IPS-11a (cell line): ENCODE results near the gene ACSM3.
"Not testable (repeated sequence)": the region's sequence is repeated elsewhere in the genome, so short reads cannot be mapped to it uniquely, and the experiment has no call there.

ENCODE experiments used
- H3K4me3 ChIP-seq: one replicate; pipeline ENCODE4 v1.5.1; 2013; ENCODE audit warnings: low read depth, low read length, control low read depth

The ACSM3 gene

DNA sequence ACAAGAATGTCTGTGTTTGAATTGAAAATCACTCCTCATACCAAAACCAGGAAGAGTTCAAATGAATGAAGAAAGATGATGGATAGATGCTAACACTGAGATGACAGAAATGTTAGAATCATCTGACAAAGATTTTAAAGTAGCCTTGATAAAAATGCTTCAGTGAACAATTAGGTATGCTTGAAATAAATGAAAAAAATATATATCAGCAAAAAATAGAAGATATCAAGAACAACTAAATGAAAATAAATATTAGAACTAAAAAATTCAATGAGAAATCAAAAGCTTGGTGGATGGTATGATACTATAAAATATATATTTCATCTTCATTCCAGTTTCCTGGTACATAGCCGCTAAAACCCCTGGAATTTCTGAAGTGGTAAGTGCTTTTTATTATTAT lies 8.6 kb upstream of the ACSM3 start:
- no peak overlapping the region for H3K4me3 ChIP-seq

DNA sequence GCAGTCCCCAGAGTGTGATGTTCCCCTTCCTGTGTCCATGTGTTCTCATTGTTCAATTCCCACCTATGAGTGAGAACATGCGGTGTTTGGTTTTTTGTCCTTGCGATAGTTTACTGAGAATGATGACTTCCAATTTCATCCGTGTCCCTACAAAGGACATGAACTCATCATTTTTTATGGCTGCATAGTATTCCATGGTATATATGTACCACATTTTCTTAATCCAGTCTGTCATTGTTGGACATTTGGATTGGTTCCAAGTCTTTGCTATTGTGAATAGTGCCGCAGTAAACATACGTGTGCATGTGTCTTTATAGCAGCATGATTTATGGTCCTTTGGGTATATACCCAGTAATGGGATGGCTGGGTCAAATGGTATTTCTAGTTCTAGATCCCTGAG lies 8.0 kb upstream of the ACSM3 start:
- not testable (repeated sequence) for H3K4me3 ChIP-seq

DNA sequence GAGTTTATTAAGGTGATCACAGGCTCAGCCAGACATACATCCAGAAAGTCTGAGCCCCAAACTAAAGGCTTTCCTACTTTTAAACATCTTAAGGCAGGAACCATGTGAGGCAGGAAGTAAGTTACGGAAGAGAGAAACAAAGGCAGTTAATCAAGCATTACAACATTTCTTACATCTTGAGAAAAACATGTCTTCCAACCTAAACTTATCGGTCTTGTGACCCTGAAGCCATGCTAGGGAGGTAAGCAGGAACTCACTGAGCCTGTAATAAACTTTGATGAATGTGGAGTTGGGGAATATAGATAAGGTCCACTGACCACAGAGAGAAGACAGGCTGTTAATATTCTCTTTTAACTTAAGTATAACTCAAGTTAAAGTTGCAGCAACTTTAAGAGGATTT lies 3.5 kb upstream of the ACSM3 start:
- no peak overlapping the region for H3K4me3 ChIP-seq

DNA sequence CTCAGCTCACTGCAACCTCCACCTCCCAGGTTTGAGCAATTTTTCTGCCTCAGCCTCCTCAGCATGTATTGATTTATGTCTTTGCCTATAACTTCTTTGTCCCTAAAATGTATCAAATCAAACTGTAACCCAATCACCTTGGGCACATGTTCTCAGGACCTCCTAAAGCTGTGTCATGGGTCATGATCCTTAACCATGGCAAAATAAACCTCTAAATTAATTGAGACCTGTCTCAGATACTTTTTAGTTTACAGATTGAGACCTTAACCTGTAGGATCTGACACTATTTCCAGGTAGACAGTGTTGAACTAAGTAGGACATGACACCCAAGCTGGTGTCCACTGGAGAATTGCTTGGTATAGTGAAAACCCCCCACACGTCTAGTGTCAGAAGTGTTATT lies 2.6 kb upstream of the ACSM3 start:
- no peak overlapping the region for H3K4me3 ChIP-seq

DNA sequence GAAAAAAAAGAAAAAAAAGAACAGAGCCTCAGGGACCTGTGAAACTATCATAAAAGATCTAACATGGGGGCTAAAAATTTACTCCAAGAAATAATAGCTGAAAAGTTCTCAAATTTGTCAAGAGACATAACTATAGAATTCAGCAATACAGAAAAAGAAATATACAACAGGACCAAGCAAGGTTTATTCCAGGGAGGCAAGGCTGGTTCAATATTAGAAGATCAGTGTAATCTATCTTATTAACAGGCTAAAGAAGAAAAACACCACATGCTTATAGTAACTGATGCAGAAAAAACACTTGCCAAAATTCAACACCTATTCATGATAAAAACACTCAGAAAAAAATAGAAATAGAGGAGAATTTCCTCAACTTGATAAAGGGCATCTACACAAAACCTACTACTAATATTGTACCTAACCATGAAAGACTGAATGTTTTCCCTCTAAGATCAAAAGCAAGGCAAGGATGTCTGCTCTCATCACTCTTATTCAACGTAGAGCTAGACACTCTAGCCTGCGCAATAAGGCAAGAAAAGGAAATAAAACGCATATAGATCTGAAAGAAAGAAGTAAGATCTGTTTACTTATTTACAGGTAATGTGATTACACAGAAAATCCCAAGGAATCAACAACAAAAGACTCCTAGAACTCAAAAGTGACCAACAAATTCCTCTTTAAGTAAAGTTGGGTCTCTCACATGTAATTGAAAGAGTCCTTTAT lies 1.2 kb upstream of the ACSM3 start:
- H3K4me3 ChIP-seq: no peak overlapping the region

DNA sequence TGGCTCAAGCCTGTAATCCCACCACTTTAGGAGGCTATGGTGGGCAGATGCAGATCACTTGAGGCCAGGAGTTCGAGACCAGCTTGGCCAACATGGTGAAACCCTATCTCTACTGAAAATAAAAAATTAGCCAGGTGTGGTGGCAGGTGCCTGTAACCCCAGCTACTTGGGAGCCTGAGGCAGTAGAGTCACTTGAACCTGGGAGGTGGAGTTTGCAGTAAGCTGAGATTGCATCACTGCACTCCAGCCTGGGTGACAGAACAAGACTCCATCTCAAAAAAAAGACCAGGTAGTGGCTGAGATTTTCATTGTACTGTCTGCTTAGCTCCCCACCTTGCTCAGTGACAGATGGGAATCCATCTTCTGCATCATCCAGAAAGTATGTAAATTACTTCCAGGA lies 634 bp downstream of the ACSM3 start:
- not testable (repeated sequence) for H3K4me3 ChIP-seq

DNA sequence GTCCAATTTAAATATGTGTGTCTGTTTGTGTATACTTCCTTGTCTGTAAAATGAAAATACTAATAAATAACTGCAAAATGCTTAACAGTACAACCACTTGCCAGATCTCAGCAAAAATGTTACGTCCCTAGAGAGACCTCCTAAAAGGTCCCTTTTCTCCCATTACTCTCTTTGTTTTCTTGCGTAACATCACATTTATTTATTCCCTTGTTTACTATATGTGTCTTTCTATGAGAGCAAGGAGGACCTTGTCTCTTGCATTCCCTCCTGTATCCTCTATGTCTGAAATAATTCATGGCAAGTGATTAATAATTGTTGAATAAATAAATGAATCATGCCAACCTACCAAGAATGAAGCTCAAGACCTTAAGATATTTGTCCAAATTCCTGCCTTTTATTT lies 1.9 kb downstream of the ACSM3 start:
- no peak overlapping the region for H3K4me3 ChIP-seq

DNA sequence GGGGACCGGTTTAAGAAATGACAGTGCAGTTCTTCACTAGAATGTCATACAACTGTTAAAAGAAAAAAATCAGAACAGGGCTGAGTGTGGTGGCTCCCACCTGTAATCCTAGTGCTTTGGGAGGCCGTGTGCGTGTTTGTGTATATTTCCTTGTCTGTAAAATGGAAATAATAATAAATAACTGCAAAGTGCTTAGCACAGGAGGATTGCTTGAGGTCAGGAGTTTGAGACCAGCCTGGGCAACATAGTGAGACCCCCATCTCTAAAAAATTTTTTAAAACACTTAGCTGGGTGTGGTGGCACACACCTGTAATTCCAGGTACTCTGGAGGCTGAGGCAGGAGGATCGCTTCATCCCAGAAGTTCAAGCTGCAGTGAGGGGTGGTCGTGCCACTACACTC lies 2.5 kb downstream of the ACSM3 start:
- H3K4me3 ChIP-seq: no peak overlapping the region

DNA sequence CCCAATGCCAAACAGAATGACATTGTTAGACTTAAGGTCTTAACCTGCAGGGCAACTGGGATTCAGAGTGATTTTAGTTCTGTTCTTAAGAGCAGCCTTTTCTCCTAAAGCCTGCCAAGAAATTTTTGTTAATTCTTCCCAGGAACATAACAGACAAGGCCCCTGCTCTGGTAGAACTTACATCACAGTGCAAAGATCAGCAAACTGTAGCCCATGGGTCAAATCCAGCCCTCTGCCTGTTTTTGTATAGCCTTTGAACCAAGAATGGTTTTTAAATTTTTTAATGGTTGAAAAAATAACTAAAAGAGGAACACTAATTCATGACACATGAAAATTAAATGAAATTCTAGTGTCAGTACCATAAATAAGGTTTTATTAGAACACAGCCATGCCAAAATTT lies 3.8 kb downstream of the ACSM3 start:
- H3K4me3 ChIP-seq: no peak overlapping the region

DNA sequence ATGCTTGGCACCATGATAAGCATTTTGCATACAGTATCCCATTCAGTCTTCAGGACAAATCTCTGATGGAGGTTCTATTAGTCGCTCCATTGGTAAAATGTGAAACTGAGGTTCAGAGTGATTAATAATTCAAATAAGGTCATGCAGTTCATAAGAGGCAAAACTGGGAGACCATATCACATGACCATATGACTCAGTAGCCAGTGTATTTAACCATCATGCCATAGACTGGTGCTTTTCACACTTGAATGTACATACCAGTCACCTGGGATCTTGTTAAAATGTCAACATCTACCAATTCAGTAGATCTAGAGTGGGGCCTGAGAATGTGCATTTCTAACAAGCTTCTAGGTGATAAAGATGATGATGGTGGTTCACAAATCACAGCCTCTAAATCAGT lies 4.3 kb downstream of the ACSM3 start:
- H3K4me3 ChIP-seq: no peak overlapping the region

DNA sequence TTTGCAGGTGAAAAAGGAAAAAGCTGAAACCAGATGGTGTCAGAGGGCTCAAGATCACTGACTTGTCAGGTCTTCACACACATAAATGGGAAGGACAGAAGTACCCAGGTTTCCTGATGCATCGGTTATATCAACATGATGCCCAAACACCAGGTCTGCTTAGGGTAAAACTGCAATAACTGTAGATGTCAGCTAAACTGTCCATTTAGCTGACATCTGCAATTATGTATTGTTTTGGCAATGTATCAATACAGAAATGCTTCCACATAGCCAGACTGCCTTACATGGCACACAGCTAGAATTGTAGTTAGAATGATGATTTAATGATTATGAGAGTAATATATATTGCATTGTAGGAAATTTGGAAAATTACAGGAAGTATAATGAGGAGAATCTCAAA lies 5.0 kb downstream of the ACSM3 start:
- H3K4me3 ChIP-seq: no peak overlapping the region

DNA sequence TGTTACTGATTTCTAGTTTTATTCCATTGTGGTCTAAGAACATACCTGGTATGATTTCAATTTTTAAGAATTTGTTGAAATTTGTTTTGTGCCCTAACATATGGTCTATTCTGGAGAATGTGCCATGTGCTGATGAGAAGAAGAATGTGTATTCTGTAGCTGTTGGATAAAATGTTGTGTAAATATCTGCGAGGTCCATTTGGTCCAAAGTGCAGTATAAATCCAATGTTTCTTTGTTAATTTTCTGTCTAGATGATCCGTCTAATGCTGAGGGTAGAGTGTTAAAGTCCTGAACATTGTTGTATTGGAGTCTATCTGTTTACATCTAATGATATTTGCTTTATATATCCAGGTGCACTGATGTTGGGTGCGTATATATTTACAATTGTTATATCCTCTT lies 9.9 kb downstream of the ACSM3 start:
- H3K4me3 ChIP-seq: no peak overlapping the region

DNA sequence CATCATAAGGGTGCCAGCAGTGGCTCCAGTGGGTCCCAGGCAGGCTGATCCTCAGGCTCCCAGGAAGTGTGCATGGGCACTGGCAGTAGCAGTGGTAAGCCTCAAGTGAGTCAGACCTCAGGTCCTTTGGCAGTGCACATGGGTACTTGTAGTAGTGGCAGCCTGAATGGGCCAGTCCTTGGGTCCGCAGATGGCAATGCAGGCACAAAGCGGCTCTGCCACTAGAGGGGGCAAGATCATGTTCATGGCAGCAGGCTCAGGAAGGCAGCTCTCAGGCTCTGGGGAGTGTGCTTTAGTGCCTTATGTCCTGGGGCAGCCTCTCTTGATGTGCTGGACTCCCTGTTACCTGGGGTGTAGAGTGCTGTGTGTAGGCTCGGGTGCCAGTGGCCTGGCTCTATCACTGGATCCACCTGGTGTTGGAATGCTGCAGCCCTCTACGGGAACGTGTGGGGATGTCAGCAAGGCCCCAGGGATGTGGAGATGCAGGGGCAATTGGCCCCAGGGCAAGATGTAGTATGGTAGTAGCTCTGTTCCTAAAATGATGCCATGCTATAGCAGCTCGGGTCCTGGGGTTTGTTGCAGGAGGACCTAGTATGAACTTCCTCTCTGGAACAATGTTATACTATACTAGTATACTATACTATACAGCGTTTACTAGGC lies 11.0 kb downstream of the ACSM3 start:
- H3K4me3 ChIP-seq: no peak overlapping the region

DNA sequence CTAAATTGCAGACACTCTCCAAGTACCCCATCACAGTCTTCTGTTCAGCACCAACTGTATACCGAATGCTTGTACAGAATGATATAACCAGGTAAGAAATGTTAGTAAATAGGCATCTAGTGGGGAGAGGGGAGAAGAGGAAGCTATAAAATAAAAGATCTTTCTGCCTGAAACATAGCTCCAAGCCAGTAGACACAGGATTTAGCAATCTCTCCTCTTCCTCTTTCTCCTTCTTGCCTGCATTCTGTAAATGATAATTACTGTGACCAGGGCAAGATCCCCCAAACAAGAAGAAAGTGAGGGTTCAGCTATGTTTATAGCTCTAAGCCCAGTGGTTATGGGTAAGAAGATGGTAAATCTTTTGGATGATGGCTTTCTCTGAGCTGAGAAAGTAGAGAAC lies 17.9 kb downstream of the ACSM3 start:
- no peak overlapping the region for H3K4me3 ChIP-seq

DNA sequence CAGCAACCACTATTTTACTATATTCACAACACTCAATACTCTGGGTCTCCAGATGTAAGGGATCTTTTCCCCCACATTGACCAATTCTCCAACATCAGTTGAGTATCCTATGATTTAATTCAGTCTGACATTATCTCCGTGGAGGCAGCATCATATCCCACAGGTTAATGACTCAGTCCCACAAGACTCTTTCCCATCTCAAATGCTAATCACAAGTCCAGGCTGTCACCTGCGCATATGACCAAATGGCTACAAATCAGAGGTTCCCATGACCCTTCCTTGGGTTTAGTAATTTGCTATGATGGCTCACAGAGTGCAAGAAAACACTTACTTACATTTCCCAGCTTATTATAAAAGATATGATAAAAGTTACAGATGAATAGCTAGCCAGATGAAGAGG lies 18.7 kb downstream of the ACSM3 start:
- H3K4me3 ChIP-seq: no peak overlapping the region

DNA sequence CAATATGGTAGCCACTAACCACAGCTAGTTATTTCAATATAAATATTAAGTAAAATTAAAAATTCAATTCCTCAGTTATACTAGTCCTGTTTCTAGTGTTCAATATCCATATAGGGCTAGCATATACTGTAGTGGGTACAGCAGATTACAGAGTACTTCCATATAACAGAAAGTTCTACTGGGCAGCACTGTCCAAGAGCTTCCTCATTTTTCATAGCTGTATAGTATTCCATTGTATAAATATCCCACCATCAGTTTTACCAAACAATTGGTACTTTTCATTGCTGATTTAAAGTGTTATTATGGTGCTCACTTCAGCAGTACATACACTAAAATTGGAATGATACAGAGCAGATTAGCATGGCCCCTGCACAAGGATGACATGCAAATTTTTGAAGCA lies 20.4 kb downstream of the ACSM3 start:
- no peak overlapping the region for H3K4me3 ChIP-seq

DNA sequence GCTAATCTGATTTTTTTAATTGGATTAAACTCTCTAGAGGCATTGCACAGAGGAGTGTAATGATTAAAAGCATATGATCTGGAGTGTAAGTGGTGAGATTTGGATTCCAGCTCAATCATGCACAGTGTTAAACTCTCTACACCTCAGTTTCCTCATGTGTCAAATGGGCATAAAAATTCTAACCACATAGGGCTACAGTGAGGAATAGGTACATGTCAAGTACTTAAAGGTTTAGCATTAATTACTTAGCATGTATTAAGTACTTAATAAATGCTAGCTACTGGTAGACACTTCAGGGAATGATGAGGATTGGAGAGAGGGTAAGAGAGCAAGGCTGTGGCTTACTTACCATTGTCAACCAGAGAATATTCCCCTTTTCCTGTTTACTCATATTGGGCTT lies 25.3 kb downstream of the ACSM3 start:
- H3K4me3 ChIP-seq: no peak overlapping the region

DNA sequence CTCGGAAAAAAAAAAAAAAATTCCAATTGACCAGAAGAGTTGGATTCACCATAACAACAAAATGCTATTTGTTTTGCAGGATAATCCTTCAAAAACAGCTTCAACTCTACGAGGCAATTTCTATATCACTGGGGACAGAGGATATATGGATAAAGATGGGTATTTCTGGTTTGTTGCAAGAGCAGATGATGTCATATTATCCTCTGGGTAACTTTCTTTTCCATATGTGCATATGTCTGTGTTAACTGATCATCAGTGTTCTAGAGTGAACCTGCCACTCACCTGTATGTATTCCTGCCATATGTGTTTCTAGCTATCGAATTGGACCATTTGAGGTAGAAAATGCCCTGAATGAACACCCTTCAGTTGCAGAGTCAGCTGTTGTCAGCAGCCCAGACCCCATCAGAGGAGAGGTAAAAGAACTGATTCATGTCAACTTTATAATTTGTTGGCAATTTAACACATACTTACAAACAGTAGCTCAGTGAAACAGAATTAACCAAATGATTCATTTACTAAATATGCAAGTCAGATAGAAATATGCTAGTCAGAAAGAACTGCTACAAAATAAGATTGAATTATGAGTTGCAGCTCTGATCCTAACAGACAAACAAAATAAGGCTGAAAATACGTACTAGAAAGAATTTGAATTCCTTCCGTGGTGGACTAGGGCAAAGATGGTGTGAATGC lies 28.3 kb downstream of the ACSM3 start:
- H3K4me3 ChIP-seq: no peak overlapping the region

DNA sequence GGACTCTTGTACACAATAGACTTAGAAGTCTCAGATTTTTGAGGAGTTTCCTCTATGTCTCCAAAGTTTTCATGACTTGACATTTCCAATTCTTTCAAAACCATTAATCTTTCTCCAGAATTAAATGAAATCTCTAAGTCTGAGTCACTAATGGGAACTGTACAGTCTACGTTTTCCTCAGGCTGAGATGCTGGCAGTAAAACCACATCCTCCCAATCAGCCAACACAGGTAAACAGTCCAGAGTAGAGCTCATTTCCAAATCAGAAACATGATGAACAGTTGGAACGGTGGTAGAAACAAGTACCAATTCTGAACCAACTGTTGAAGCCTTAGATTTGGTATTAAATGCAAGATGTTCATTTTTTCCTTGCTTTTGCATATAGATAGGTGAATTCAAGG lies 34.5 kb downstream of the ACSM3 start:
- no peak overlapping the region for H3K4me3 ChIP-seq

DNA sequence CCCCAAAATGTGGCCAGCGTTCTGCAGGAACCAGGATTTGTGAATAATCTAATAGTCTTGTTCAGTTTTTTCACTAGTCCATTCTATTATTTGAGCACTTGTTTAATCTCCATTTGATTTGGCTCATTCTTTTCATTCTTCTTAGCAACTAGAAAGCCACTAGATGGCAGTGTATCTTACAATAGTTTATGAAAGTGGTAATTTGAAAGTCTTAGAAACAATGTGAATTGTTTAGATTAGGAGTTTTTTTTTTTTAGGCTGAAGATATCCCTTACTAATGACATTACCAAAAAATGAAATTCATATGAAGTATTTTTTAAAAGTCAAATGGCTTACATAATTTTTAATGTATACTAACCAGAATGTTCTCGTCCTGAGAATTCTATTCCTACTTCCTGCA lies 35.8 kb downstream of the ACSM3 start:
- H3K4me3 ChIP-seq: no peak overlapping the region

DNA sequence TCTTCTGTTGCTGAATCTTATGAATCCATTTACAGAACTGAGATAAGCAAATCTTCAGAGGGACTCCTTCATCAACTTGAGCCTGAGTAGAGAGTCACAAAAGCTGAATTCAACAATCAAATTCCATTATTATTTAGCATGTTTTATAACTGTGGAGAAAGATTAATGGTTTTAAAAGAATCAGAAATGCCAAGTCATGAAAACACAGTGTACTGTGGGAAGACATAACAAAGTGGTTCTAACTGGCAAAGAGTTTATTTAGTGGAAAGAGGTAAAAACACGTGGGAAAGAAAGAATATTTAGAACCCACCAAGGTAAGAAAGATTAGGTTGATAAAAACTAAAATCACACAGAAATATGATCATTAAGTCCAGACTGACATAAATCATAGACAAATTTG lies 37.5 kb downstream of the ACSM3 start:
- no peak overlapping the region for H3K4me3 ChIP-seq

DNA sequence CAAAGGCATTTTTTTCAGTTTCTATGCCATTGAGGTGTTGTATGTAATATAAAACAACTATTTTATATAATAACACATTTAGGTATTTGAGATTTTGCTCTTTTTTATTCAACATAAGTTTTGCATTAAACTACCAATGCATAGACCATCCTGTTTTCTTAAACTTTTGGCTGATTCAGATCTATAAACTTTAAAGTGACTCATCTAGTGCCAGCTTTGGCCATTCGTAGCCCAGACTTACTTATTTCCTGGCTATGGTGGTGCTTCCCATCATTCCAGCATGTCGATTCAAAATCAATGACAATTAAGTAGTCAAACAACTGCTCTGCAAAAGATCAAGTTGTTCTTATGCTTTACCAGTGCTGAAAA lies 39.4 kb downstream of the ACSM3 start:
- no peak overlapping the region for H3K4me3 ChIP-seq
